Testis (tissue), 3 donors: ENCODE results near the gene FAM200C. TPM values are rescaled to one million over a fixed set of nuclear protein-coding genes. Genes with fewer than 3 reads are reported as not detected.
"Not testable (repeated sequence)": the region's sequence is repeated elsewhere in the genome, so short reads cannot be mapped to it uniquely, and the experiment has no call there.

Experiments
- DNase-seq: peaks from one replicate; pipeline ENCODE4 v3.0.0-alpha.2; 2019
- H3K27ac ChIP-seq, 2 donors: fragments of 200-600 bp; sonication (generic); one replicate each; pipeline ENCODE4 v1.5.1; 2019
- H3K27me3 ChIP-seq: fragments of 200-600 bp; sonication (generic); one replicate; pipeline ENCODE4 v1.5.1; 2019
- H3K36me3 ChIP-seq: fragments of 200-600 bp; sonication (generic); one replicate; pipeline ENCODE4 v1.5.1; 2017; ENCODE audit warnings: low read depth; ENCODE audit errors: missing control alignments
- H3K4me1 ChIP-seq: fragments of 200-600 bp; sonication (generic); one replicate; pipeline ENCODE4 v1.5.1; 2019
- H3K4me3 ChIP-seq, 2 donors: fragments of 200-600 bp; sonication (generic); one replicate each; pipeline ENCODE4 v1.5.1; 2017 to 2019
- H3K9me3 ChIP-seq: fragments of 200-600 bp; sonication (generic); one replicate; pipeline ENCODE4 v1.5.1; 2017
- CTCF ChIP-seq, 3 experiments: fragments of 450-650 bp in 2 of 3; fragments of 200-600 bp in 1 of 3; sonication (generic) in 1 of 3; IDR thresholded peaks; one replicate each; pipeline ENCODE4 v1.5.1; 2016 to 2019; ENCODE audit warnings: antibody characterized with exemption in 3 of 3, mild to moderate bottlenecking in 2 of 3, moderate library complexity in 1 of 3
- POLR2A ChIP-seq: fragments of 450-650 bp; IDR thresholded peaks from one replicate; pipeline ENCODE4 v1.6.1; 2017; ENCODE audit warnings: antibody characterized with exemption, mild to moderate bottlenecking, moderate library complexity
- WGBS, 2 donors: methylation state at CpG; one replicate each; pipeline ENCODE4 v1.1.5; 2018; 5-methylcytosine and 5-hydroxymethylcytosine counted together
- intact Hi-C: fragments of 100-400 bp; cut with DNase I; formaldehyde crosslinking; loops from one replicate; pipeline ENCODE4 v1.15.1; 2023; ENCODE audit warnings: low total_unique reads
- polyA plus RNA-seq: library from polyadenylated mRNA; stranded (reverse); fragments of 350-450 nt; fragmentation: Illumina TruSeq; extraction: RNeasy Lipid Tissue Mini Kit (QIAGEN cat#74804); gene quantifications from one replicate; pipeline ENCODE4 v1.2.3, GENCODE V29; 2014; ENCODE audit warnings: low read depth, low replicate concordance; ENCODE audit not compliant: insufficient read depth
- total RNA-seq, 2 donors: library from RNA; depleted of rRNA; stranded (reverse); fragments of >200 nt; gene quantifications; one replicate each; pipeline ENCODE4 v1.2.3, GENCODE V29; 2016

The FAM200C gene
- total and polyA plus RNA-seq, 3 donors from 2014 or later: 5.5 to 11.1 (median 10.6) TPM

DNA sequence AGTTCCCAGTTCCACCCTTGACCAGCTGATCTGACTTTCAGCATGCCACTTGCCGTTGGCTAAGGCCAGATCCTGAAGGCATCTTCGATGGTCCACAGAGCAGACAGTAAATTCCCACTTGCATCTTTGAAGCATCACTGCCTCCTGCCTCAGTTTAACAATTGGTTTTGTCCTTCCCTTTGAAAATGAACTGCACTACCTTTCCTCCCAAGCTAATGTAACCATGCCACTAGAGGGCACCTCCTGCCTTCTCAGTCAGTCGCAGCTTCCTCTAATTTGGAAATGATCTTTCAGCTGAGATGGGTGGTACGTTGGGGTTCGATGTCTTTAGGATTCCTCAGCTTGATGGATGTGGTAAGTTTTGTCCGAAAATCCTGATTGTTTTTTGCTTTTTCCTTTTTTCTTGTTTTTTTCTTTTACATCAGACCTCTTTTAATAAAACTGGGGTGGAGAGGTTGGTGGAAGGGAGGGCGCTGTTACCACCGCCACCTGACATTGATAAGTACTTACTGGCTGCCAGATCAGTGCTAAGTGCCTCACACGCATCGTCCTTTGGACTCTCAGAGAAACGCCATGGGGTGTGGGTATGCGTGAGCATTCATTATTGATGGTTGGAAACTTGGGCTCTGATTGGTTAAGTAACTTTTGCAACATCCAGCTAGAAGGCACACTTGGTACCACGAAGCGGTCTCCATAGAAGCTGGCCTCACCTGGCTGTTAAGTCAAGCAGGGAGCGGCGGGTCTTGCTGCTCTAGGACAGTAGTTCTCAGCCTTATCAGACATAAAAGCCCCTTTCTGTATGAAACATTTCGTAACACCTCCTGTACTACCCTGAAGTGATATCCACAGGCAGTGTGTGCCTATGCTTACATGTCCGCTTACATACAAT, 38.7 kb upstream of the FAM200C start:
- WGBS, 2 donors: 5% methylated on average over 18 of the region's 18 CpGs
- Histone ChIP-seq H3K4me3 (peak overlapping the region; percentile 29 to 54), H3K9me3 (no peaks in the 10 kb centered on the region), H3K27me3 (no peaks in the 10 kb centered on the region), H3K27ac (no peak overlapping the region), H3K36me3 (no peaks in the 10 kb centered on the region), H3K4me1 (no peaks in the 10 kb centered on the region)
- DNase-seq: peak; percentile 65
- intact Hi-C loops: no loop called here
- TF ChIP-seq CTCF (IDR thresholded peaks at IDR 0.05): peak in 2 of 3 experiments; percentile 57 to 62
- TF ChIP-seq POLR2A: no peak

- H3K4me1 ChIP-seq: no peaks in the 10 kb centered on the region
- DNase-seq: no peak
- H3K9me3 ChIP-seq: no peaks in the 10 kb centered on the region
- no peak overlapping the region for H3K4me3 ChIP-seq
- H3K36me3 ChIP-seq: no peaks in the 10 kb centered on the region
- H3K27ac ChIP-seq: no peak overlapping the region
- intact Hi-C loops: no loop called here
- TF ChIP-seq CTCF (IDR thresholded peaks at IDR 0.05) (no peak), POLR2A (no peak)
- H3K27me3 ChIP-seq: no peaks in the 10 kb centered on the region
Observed at GRCh38 chr5:160437271-160437670, 37.4 kb upstream of the FAM200C start.

GRCh38 chr5:160436661-160437060, 36.8 kb upstream of the FAM200C start:
- H3K4me1 ChIP-seq, H3K27ac ChIP-seq, H3K27me3 ChIP-seq, H3K36me3 ChIP-seq, intact Hi-C loops, DNase-seq, H3K4me3 ChIP-seq, H3K9me3 ChIP-seq: not testable (repeated sequence)
- WGBS, 2 donors: 52 to 55% methylated on average over 6 of the region's 6 CpGs

DNA sequence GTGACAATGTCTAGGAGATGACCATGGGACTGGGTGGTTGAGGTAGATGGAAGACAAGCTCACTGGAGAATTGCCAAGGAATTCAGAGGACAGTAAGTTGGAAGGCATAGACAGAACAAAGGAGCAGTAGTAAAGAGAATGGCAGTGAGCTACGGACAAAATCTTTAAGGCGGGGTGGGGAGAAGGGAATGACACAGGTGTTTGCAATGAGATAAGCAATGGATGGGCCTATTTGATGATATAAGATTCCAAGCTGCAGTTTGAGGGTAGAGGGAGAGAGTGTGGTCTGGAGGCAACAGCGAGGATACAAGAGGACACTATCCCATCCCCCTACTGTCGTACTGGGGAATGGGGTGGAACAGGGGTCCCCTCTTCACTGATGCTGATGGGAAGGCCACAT, 36.2 kb upstream of the FAM200C start:
- TF ChIP-seq CTCF (IDR thresholded peaks at IDR 0.05) (no peak), POLR2A (no peak)

GRCh38 chr5:160435532-160435931, 35.7 kb upstream of the FAM200C start:
- intact Hi-C loops: no loop called here
- Histone ChIP-seq H3K27ac (no peak overlapping the region), H3K9me3 (no peaks in the 10 kb centered on the region), H3K4me3 (no peak overlapping the region), H3K4me1 (no peaks in the 10 kb centered on the region), H3K36me3 (no peaks in the 10 kb centered on the region), H3K27me3 (no peaks in the 10 kb centered on the region)
- DNase-seq: no peak
- TF ChIP-seq CTCF (IDR thresholded peaks at IDR 0.05) (no peak), POLR2A (no peak)
- 86 to 89% methylated on average over 1 of the region's 1 CpG for WGBS, 2 donors

More for the DNA sequence above, 36.2 kb upstream of the FAM200C start:
- Histone ChIP-seq H3K9me3 (no peaks in the 10 kb centered on the region), H3K4me3 (no peak overlapping the region), H3K27ac (no peak overlapping the region), H3K4me1 (no peaks in the 10 kb centered on the region), H3K27me3 (no peaks in the 10 kb centered on the region), H3K36me3 (no peaks in the 10 kb centered on the region)
- DNase-seq: no peak
- intact Hi-C loops: no loop called here
- WGBS, 2 donors: 92 to 97% methylated on average over 4 of the region's 4 CpGs
